ENCODE results near the gene CPZ.

Gene CPZ

GRCh38 chr4:8666581-8666980 is 74.0 kb downstream of the CPZ start:
- TF ChIP-seq CTCF (conservative IDR thresholded peaks at IDR 0.05; ENCODE audit: low read depth), result no peak

More at GRCh38 chr4:8666581-8666980, 74.0 kb downstream of the CPZ start:
- H3K27ac ChIP-seq, result no peak overlapping the region
- CTCF ChIA-PET, result no interaction called here
- POLR2A ChIA-PET (ENCODE audit: low non-redundant PET), result no interaction called here
- DNase-seq (ENCODE audit: low spot score), result no peak
